Renal cortex interstitium (tissue), 11 donors: ENCODE measurements around the gene OR6K2. TPM values are rescaled to one million over a fixed set of nuclear protein-coding genes. Genes with fewer than 3 reads are reported as not detected.
"Not testable (repeated sequence)": the region's sequence is repeated elsewhere in the genome, so short reads cannot be mapped to it uniquely, and the experiment has no call there.

Experiments
- DNase-seq, 11 donors: peaks; one replicate each; pipeline ENCODE4 v3.0.0-alpha.2; 2013; ENCODE audit warnings: low read depth in 9 of 11, low spot score in 4 of 11; ENCODE audit errors: extremely low read depth in 1 of 11
- polyA plus RNA-seq, 3 donors: library from polyadenylated mRNA; unstranded; fragments of 120-200 nt; gene quantifications; one replicate each; pipeline ENCODE4 v1.2.1, GENCODE V29; 2013; ENCODE audit not compliant: insufficient read length in 3 of 3

OR6K2 gene
- polyA plus RNA-seq, 3 donors, result not detected

DNA sequence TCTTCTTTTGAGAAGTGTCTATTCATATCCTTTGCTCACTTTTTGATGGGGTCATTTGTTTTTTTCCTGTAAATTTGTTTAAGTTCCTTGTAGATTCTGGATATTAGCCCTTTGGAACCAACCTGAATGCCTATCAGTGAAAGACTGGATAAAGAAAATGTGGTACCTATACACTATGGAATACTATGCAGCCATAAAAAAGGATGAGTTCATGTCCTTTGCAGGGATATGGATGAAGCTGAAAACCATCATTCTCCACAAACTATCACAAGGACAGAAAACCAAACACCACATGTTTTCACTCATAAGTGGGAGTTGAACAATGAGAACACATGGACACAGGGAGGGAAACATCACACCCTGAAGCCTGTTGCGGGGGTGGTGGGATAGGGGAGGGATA, 12.1 kb downstream of the OR6K2 start:
- not testable (repeated sequence) for DNase-seq

DNA sequence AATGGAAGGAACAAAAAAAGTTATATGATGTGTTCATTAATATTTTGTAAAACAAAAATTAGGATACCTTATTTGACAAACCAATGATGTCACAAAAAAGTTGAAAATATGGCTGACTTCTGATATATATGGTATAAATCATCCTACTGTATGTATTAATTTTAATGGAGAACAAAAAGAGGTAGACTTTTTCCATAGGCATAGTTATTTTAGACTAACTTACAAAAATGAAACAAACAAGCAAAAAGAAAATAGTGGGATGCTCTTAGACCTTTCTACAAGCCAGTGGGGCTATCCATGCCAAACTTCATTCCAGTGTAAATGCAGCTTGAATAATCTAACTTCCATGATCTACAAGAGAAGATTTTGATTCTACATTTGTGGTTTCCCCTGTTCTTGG, 13.4 kb downstream of the OR6K2 start:
- no peak for DNase-seq

DNA sequence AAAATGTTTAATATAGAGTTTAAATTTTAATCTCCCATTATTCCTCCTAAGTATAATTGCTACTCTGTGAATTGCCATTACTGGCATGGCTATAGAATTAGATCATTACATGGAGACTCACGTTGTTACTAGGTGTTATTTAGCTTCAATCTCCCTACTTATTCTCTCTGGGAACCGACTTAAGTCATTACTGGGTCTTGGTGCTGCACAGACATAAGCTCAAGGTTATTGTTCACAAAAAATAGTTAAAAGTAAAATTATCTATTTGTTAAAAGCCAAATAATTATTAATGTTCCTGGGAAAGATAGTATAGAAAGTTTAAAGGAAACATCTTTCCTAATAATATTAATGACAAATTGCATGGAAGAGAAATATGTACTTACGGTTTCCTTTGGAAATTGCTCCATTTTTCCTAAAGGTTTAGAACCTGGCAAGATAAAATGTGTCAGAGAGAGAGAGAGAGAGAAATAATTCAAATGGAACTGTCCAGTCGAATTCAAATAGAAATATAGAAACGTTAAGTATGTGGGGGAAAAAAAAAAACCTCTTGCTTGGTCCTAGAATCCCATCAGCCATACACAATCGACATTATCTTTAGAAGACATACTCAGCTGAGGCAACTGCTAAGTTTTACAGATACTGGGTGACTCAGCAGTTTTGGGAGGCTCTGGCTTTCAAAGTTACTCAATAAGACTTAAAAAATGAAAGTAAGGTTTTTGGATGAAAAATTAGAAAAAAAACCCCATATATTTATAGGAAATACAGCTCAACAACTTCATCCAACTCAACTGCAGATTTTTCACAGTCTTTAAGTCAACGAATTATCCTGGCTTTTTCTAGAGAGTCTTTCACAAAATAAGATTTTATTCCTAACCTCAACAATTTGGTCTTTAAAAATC, 14.1 kb downstream of the OR6K2 start, which contains the start of gene SPTA1:
TSS of gene SPTA1 (minus strand) at position 605 of the 899 bp plus-strand sequence. CDS start at position 407, 198 bp downstream.
- no peak for DNase-seq

DNA sequence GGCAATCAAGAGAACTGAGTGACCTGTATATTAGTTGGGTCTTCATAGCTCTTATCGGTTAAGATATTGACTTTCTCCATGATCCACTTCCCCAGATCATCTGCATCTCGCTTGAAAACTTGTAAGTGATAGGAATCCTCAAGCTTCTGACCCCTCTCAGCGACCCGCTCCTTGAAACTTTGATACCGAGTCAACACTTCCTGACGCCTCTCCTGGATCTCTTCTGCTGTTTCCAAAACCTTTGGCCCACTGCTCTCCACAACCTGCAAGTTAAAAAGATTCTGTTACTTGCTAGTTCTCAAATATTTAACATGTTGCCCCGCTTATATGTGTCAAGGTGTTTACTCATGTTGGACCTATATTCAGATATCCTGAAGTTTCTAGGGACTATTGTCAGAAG, 15.4 kb downstream of the OR6K2 start:
- no peak for DNase-seq

DNA sequence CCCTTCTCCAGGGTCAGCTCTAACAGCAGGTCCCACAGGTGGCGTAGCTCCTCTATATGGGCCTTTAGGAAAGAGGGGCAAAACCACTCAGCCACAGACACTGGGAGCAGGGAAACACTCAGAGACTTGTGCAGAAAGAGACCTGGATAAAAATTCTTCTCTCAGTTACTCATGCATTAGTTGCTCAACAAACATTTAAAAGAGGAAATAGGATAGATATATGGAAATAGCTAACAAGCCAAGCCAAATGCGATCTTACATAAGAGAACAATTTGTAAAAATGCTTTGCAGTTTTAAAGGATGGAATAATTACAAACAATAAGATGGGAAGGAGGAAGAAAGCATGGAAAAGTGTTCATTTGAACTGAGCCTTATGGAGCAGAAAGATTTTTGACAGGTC, 18.8 kb downstream of the OR6K2 start:
- DNase-seq, result no peak

DNA sequence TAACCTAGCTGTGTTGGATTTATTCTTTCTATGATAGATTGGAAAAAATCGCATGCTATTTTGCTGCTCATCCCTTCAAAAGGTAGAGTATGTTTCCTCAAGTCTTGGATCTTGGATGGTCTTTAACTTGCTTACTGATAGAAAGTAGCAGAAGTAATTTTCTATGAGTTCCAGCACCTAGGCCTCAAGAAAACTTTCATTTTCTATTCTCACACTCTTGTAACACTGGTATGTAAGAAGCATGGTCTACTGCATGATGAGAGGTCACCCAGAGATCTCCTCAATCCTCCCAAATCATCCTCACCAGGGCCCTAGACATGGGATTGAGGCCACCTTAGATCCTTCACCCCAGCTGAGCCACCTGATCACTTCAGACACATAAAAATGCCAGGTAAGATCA, 21.2 kb downstream of the OR6K2 start:
- no peak for DNase-seq

DNA sequence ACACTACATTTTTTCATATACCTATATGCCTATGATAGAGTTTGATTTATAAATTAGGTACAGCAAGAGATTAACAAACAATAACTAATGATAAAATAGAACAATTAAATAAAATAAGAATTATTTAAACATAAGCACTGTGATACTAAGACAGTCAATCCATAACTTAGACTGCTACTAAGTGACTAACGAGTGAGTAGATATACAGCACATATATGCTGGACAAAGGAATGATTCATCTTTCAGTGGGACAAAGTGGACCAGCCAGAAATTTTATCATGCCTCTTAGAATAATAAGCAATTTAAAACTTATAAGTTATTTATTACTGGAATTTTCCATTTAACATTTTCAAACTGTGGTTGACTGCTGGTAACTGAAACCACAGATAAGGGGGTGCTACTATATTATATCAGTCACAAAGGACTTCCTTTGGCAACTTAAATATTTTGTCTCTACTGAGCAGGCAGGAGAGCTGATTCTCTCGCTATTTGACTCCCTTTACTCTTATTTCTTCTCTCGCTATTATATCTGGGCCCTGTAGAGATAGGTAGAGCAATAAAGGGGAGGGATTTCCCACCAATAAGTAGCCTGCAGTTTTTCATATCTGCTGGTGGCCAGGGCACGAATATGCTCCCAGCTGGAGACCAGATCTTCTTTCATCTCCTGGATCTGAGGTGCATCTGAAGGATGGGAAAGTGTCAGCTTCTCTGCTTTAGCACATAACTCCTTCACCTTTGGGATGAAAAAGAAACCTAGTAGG, 24.7 kb downstream of the OR6K2 start:
- no peak for DNase-seq

DNA sequence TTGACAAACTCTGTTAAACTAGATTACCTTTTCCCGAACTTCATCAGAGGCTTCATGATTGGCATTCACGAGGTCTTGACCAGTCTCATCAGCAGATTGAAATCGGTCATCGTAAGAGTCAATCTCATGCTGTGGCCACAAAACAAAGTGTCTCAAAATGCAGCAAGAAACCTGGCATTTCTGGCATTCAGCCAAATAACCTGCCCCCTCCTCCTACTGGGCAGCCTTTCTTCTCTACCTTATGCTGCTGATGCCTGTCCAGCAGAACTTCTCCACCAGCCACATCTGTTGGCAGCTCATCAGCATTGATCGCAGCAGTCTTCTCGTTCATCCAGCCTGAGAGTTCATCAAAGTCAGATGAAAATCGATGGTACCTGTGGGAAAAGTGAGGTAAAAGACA, 26.1 kb downstream of the OR6K2 start:
- no peak for DNase-seq

DNA sequence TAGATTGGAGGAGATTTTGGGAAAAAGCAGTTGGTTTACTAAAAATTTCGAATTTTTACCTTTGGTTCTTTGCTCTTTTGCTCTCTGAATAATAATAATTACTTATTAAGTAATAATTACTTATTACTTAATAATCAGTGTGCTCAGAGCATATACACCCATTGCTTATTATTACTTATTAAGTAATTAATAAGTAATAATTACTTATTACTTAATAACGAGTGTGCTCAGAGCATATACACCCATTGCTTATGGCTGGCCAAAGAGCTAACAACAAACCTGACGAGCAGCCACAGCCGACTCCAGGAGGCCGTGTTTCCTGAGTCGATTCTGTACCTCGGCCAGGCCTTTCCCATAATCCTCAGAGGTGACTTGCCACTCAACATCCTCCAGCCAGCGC, 34.4 kb downstream of the OR6K2 start:
- no peak for DNase-seq

DNA sequence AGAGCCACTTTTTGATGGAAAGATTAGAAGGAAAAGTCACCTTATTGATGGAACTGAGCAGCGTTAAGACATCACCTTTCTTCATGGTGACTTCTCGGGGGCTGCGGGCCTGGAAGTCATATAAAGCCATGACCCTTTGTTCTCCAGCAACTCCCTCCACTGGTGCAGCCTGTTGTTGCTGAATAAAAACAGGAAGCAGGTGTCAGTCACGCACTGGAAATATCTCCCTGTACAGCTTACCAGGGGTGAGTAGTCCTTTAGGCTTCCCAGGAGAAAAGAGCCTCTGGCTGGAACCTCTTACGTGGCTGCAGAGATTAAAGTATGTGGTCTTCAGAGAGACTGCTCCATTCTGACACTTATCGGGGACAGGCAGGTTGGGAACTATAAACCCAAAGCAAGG, 45.9 kb downstream of the OR6K2 start:
- no peak for DNase-seq

DNA sequence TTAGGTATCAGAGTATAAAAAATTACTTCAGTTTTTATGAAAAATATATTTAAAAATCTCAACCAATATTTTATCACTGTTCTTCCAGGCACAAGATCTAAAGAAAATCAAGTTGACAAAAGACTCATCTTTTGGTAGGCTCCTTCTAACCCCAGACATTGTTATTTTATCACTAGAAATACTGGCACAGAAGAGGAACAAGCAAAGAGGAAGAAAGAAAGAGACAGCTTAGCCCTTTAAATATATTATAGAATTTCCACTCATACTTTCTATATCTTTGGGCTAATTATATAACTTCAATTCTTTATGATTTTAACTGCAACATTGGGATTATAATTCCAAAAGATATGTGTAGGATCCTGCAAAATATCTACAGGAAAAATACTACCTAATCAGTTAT, 46.4 kb downstream of the OR6K2 start:
- DNase-seq, result no peak

DNA sequence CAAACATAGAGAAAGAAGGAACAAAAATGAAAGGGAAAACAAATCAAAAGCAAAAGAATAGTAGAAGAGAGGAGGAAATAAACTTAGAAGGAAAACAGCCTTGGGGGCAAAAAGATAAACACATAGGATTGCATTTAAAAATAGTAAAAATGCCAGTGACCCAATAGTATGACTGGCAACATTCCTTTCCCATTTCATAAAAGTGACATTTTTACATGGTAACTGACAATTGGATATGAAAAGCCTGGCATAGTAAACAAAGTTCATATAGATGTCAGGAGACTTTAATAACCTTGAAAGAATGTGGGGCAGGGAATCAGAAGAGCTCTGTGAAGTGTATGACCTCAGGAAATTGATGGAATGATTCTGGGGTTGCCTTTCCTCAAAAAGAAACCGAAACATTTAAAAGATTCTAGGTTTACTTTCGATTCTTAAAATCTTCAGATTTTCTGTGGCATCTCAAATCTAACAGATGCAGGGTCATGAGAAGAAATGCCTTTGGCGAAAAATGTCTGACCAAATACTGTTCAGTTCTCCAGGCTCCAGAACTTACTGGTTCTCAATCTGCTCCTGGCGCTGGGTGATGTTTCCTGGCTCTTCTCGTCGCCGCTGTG, 47.6 kb downstream of the OR6K2 start:
- no peak for DNase-seq

Other genes starting within 250 kb of the OR6K2 start
- under 1 TPM in 1 of 3 donors, not detected in 2; 0.05 TPM for gene OR10K1, start 238.8 kb downstream of the OR6K2 start, polyA plus RNA-seq
- not detected for gene OR10R2, start 228.4 kb downstream of the OR6K2 start, polyA plus RNA-seq
- gene OR6Y1, start 146.2 kb downstream of the OR6K2 start, polyA plus RNA-seq, result not detected
- gene OR6P1, start 130.1 kb downstream of the OR6K2 start, polyA plus RNA-seq, result not detected
- gene OR10X1, start 120.8 kb downstream of the OR6K2 start, polyA plus RNA-seq, result not detected
- gene OR10Z1, start 95.4 kb downstream of the OR6K2 start, polyA plus RNA-seq, result under 1 TPM in 2 of 3 donors, not detected in 1; 0.01 to 0.08 TPM
- 1 to 10 TPM; 1.1 to 2.8 (median 1.1) TPM for gene SPTA1, start 13.9 kb downstream of the OR6K2 start, polyA plus RNA-seq
- gene OR6K3, start 20.1 kb upstream of the OR6K2 start, polyA plus RNA-seq, result under 1 TPM in 2 of 3 donors, not detected in 1; 0.06 to 0.08 TPM
- not detected for gene OR6K6, start 54.1 kb upstream of the OR6K2 start, polyA plus RNA-seq
- not detected for gene OR6N1, start 71.5 kb upstream of the OR6K2 start, polyA plus RNA-seq
- gene OR6N2, start 80.6 kb upstream of the OR6K2 start, polyA plus RNA-seq, result not detected
- gene MNDA, start 130.7 kb upstream of the OR6K2 start, polyA plus RNA-seq, result 1 to 10 TPM; 3.5 to 5.8 (median 5.2) TPM
- under 1 TPM; 0.13 to 0.20 (median 0.18) TPM for gene PYHIN1, start 230.9 kb upstream of the OR6K2 start, polyA plus RNA-seq